ENCODE measurements around the gene CXorf49B.

Gene CXorf49B

DNA sequence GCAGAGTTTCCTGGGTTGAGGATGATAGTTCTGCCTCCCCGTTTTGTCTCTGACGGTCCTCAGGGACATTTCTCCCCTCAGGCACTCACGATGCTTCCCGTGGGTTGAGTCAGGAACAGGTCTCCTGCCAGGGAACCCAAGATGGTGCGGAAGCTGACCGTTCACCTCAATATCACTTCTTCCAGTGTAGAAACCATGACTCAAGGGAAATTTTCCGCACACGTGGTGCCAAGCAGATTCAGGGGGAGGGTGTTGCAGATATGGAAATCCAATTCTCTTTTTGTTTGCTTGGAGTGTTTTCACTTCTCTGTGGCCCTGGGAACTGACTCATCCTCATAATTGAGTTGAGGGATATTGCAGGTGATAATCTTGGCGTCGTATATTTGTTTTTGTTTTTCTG is 46.7 kb downstream of the CXorf49B start:
- no peak for TF ChIP-seq CTCF (IDR thresholded peaks at IDR 0.05; ENCODE audit: borderline replicate concordance, insufficient read depth, low read depth, low read length)
- no peak overlapping the region for H3K4me3 ChIP-seq (ENCODE audit: low read depth, low read length)

GRCh38 chrX:71814123-71814912 is 51.2 kb downstream of the CXorf49B start:
- no peak overlapping the region for H3K4me3 ChIP-seq (ENCODE audit: low read depth, low read length)
- no peak for TF ChIP-seq CTCF (IDR thresholded peaks at IDR 0.05; ENCODE audit: borderline replicate concordance, insufficient read depth, low read depth, low read length)

- TF ChIP-seq CTCF (IDR thresholded peaks at IDR 0.05; ENCODE audit: borderline replicate concordance, insufficient read depth, low read depth, low read length), result no peak
- no peak overlapping the region for H3K4me3 ChIP-seq (ENCODE audit: low read depth, low read length)
Measured at GRCh38 chrX:71815121-71815905, 52.2 kb downstream of the CXorf49B start.

DNA sequence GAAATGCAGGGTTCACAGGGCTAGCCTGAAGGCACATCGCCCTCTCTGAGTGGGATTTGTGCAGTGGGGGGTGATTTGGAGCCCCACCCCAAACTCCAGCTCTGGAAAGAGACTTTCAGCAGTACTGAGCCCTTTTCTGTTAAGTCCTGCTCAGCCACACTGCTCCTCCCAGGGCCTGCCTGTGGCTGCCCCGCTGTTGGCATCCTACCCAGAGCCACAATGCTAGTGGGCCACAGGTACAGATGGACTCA is 52.7 kb downstream of the CXorf49B start:
- H3K4me3 ChIP-seq (ENCODE audit: low read depth, low read length), result no peak overlapping the region
- no peak for TF ChIP-seq CTCF (IDR thresholded peaks at IDR 0.05; ENCODE audit: borderline replicate concordance, insufficient read depth, low read depth, low read length)

All from GM12875 (cell line).